Kidney (tissue), 14 donors: Measurements from ENCODE around the gene RFC2. TPM values are rescaled to one million over a fixed set of nuclear protein-coding genes. Genes with fewer than 3 reads are reported as not detected.

Experiments
- DNase-seq, 5 donors: peaks; one replicate each; pipeline ENCODE4 v3.0.0-alpha.2; 2013 to 2020
- FAIRE-seq: peaks from 2 replicates; lab custom pipeline; 2012; peaks lifted over from hg19 to GRCh38; lab: Jason Lieb, UNC
- H3K27ac ChIP-seq, 2 donors: one replicate each; pipeline ENCODE4 v1.7.0; 2013; ENCODE audit warnings: low read depth in 2 of 2, low read length in 2 of 2, inconsistent platforms in 1 of 2
- H3K27me3 ChIP-seq: one replicate; pipeline ENCODE4 v1.7.1; 2013; ENCODE audit warnings: low read length, inconsistent platforms; ENCODE audit not compliant: control insufficient read depth, insufficient read depth
- H3K36me3 ChIP-seq, 3 donors: one replicate each; pipeline versions ENCODE4 v1.7.0 to v1.7.1; 2013; ENCODE audit warnings: low read length in 3 of 3, control low read depth in 1 of 3, inconsistent platforms in 1 of 3; ENCODE audit not compliant: insufficient read depth in 3 of 3, control insufficient read depth in 2 of 3
- H3K4me1 ChIP-seq, 3 donors: one replicate each; pipeline versions ENCODE4 v1.7.0 to v1.7.1; 2013; ENCODE audit warnings: low read length in 3 of 3, inconsistent platforms in 1 of 3, low read depth in 1 of 3; ENCODE audit not compliant: control insufficient read depth in 2 of 3, insufficient read depth in 2 of 3
- H3K4me3 ChIP-seq, 3 donors: one replicate each; pipeline versions ENCODE4 v1.7.0 to v1.8.1; 2013; ENCODE audit warnings: low read length in 3 of 3, control low read depth in 1 of 3, inconsistent platforms in 1 of 3
- H3K9ac ChIP-seq, 3 donors: one replicate each; pipeline versions ENCODE4 v1.7.0 to v1.7.1; 2013; ENCODE audit warnings: low read length in 3 of 3, control low read depth in 1 of 3, inconsistent platforms in 1 of 3
- H3K9me3 ChIP-seq, 3 donors: one replicate each; pipeline versions ENCODE4 v1.7.0 to v1.7.1; 2013; ENCODE audit warnings: low read length in 3 of 3, control low read depth in 1 of 3, inconsistent platforms in 1 of 3; ENCODE audit not compliant: control insufficient read depth in 2 of 3, insufficient read depth in 1 of 3
- CTCF ChIP-seq: IDR thresholded peaks from 3 replicates; pipeline ENCODE4 v1.5.1; 2012; ENCODE audit warnings: mild to moderate bottlenecking, moderate library complexity, borderline replicate concordance; ENCODE audit not compliant: insufficient read depth; ENCODE audit errors: extremely low read depth
- intact Hi-C: fragments of 100-400 bp; cut with DNase I; formaldehyde crosslinking; loops from one replicate; pipeline ENCODE4 v1.11.1; 2022
- polyA plus RNA-seq: library from polyadenylated mRNA; stranded (reverse); fragments of 350-450 nt; fragmentation: Illumina TruSeq; extraction: RNeasy Lipid Tissue Mini Kit (QIAGEN cat#74804); gene quantifications from one replicate; pipeline ENCODE4 v1.2.3, GENCODE V29; 2014; ENCODE audit warnings: low read depth, low replicate concordance; ENCODE audit not compliant: insufficient read depth
- total RNA-seq: library from RNA; stranded (reverse); fragmentation: NEBNext Ultra II Directional; extraction: Animal tissue kit (Norgen Biotek cat#: 25700); gene quantifications from one replicate; pipeline ENCODE4 v1.2.1, GENCODE V29; 2021
- donor health status: control.
- donor health status: control.
- donor health status: control.
- donor health status: control.
- donor health status: control.
- donor health status: DM: yes; HTN: yes; CAD: no.
- donor health status: Normal renal cell carcinoma (clear cell type).

RFC2 gene
- total and polyA plus RNA-seq, 2 donors from 2014 or later = 16.2 to 21.1 TPM

GRCh38 chr7:74203956-74204618, 50.1 kb downstream of the RFC2 start:
- Histone ChIP-seq H3K27me3 (no peaks in the 10 kb centered on the region), H3K9me3 (no peaks in the 10 kb centered on the region), H3K4me1 (peaks cover 0 to 2% (median 0%) of the 10 kb centered on the region in 3 donors), H3K9ac (no peak overlapping the region), H3K36me3 (no peaks in the 10 kb centered on the region), H3K4me3 (no peak overlapping the region), H3K27ac (no peak overlapping the region)
- no peak for TF ChIP-seq CTCF
- intact Hi-C loops = no loop called here
- DNase-seq (no peak), FAIRE-seq (no peak)

- TF ChIP-seq CTCF = peak; percentile 32
- no peak overlapping the region for H3K4me3 ChIP-seq
- DNase-seq = peak in 4 of 5 donors; percentile 38 to 74 (median 52)
- no peaks in the 10 kb centered on the region for H3K9me3 ChIP-seq
- H3K27me3 ChIP-seq = no peaks in the 10 kb centered on the region
- no peak overlapping the region for H3K9ac ChIP-seq
- peaks cover 0 to 2% (median 0%) of the 10 kb centered on the region in 3 donors for H3K4me1 ChIP-seq
- no peaks in the 10 kb centered on the region for H3K36me3 ChIP-seq
- FAIRE-seq = no peak
- H3K27ac ChIP-seq = no peak overlapping the region
- intact Hi-C loops = no loop called here
Measured at GRCh38 chr7:74202841-74203556, 51.2 kb downstream of the RFC2 start.

GRCh38 chr7:74199551-74200355, 54.4 kb downstream of the RFC2 start:
- intact Hi-C loops = no loop called here
- Histone ChIP-seq H3K4me3 (no peak overlapping the region), H3K4me1 (no peaks in the 10 kb centered on the region), H3K27me3 (no peaks in the 10 kb centered on the region), H3K36me3 (peaks cover 2 to 4% (median 3%) of the 10 kb centered on the region in 3 donors), H3K27ac (no peak overlapping the region), H3K9me3 (no peaks in the 10 kb centered on the region), H3K9ac (no peak overlapping the region)
- DNase-seq = no peak
- no peak for TF ChIP-seq CTCF
- FAIRE-seq = no peak
